ENCODE measurements around the gene USP1.

Gene USP1, protein sequence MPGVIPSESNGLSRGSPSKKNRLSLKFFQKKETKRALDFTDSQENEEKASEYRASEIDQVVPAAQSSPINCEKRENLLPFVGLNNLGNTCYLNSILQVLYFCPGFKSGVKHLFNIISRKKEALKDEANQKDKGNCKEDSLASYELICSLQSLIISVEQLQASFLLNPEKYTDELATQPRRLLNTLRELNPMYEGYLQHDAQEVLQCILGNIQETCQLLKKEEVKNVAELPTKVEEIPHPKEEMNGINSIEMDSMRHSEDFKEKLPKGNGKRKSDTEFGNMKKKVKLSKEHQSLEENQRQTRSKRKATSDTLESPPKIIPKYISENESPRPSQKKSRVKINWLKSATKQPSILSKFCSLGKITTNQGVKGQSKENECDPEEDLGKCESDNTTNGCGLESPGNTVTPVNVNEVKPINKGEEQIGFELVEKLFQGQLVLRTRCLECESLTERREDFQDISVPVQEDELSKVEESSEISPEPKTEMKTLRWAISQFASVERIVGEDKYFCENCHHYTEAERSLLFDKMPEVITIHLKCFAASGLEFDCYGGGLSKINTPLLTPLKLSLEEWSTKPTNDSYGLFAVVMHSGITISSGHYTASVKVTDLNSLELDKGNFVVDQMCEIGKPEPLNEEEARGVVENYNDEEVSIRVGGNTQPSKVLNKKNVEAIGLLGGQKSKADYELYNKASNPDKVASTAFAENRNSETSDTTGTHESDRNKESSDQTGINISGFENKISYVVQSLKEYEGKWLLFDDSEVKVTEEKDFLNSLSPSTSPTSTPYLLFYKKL

DNA sequence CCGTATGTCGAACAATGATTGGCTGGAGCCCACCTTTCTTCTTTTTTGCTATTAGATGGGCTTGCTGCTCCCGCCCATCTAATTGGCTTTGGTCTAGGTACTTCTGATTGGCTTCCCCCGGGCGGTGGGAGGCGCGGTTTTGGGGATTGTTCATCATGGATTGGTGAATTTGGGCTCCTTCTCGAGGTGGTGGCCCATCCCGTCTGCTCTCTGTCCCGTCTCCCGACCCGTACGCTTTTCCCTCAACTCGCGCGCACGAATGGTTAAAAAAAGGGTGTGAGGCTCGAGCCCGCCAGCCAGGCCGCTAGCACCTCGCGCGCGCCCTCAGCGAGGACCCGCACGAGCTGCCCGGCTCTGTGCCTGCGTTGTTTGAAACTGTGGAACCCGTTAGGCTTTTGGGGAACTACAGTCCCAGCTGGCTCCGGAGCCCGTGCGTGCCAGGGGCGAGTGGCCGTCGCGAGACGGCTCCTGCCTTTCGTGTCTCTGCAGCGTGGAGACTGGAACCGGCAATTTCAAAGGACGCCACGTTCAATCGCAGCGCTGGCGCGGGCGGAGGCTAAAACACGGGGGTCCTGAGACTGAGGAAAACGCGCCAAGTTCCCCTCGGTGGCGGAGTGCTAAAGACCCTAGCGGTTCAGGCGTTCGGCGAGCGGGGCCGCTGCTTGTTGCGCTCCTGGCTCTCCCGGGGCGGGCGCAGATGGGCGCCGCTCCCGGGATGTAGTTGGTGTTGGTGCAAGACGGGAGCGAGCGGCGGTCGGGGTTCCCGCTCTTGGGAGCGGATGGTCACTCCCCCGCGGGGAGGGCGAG, at the start of gene USP1:
Gene USP1 (plus strand): TSS at position 584 of the 807 bp plus-strand sequence. CDS start 2,819 bp downstream, outside the sequence.
- ATAC-seq (peak; percentile 92), DNase-seq (peak; percentile 94)
- peaks cover 3% of the 10 kb centered on the region for H3K9me3 Mint-ChIP-seq
- H3K27me3 Mint-ChIP-seq, result no peaks in the 10 kb centered on the region
- peak within 1 kb of the TSS; percentile 90 for H3K4me3 Mint-ChIP-seq
- H3K27ac Mint-ChIP-seq, result peak within 1 kb of the TSS; percentile 100
- H3K4me1 Mint-ChIP-seq, result peaks cover 46% of the 10 kb centered on the region
- peaks cover 27% of the 10 kb centered on the region for H3K36me3 Mint-ChIP-seq (ENCODE audit: low read depth)

DNA sequence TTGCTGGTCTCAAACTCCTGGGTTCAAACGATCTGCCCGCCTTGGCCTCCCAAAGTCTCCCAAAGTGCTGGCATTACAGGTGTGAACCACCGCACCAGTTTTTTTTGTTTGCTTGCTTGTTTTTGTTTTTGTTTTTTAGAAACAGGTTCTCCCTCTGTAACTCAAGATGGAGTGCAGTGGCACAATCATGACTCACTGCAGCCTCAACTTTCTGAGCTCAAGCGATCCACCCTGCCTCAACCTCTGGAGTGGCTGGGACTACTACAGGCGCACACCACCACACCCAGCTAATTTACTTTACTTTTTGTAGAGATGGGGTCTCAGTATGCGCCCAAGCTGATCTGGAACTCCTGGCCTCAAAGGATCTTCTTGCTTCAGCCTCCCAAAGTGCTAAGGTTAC, 47.3 kb upstream of the USP1 start:
- H3K4me1 Mint-ChIP-seq, result no peaks in the 10 kb centered on the region
- ATAC-seq, result no peak
- H3K9me3 Mint-ChIP-seq, result no peaks in the 10 kb centered on the region
- no peak for DNase-seq
- H3K27ac Mint-ChIP-seq, result no peak overlapping the region
- H3K4me3 Mint-ChIP-seq, result no peak overlapping the region
- peaks cover 4% of the 10 kb centered on the region for H3K27me3 Mint-ChIP-seq
- no peaks in the 10 kb centered on the region for H3K36me3 Mint-ChIP-seq (ENCODE audit: low read depth)

DNA sequence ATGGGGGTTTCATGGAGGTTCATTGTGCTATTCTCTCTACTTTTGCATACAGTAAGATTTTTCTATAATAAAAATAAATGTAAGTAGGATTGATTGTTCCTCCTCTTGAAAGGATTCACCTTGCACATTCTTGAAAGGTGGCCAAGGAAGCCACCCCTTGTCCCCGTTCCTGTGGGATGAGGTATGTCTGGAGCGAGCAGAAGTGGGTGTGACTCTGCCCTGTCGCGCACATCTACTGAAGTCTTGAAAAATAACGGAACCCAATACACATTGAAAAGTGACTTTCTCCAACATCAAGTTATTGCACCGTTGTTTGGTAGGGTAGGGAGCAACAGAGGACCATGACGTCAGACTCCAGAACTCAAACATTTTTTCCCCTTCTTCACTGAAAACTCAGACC, 46.8 kb upstream of the USP1 start:
- Mint-ChIP-seq H3K9me3 (no peaks in the 10 kb centered on the region), H3K36me3 (ENCODE audit: low read depth) (no peaks in the 10 kb centered on the region), H3K27ac (no peak overlapping the region), H3K4me1 (no peaks in the 10 kb centered on the region), H3K4me3 (no peak overlapping the region), H3K27me3 (peaks cover 4% of the 10 kb centered on the region)
- DNase-seq, result no peak
- ATAC-seq, result no peak

DNA sequence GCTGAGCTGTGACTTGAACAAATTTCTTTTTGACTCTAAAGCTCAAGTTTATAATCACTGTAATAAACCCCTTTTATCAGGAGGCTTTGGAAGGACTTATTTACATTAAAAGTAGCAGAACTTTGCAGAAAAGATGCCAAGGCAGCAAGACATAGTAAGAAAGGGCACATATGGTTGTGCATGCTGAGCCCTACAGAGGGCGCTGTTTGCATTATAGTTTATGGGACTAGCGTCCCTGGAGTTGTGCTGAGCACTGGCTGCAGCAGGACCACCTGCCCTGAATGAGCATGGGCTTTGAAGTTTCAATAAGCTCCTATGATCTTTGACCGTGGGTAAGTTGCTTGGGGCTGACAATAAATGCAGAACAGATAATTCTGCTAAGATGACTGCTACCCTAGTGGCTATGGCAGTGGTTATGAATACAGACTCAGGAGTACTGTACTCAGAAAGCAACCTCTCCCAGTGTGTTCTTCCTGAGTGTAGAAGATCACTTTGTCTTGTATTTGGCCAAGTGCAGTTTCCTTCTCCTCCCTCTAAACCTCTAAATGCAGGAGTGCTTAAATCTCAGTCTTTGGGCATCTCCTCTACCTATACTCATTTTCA, 45.4 kb upstream of the USP1 start:
- H3K27ac Mint-ChIP-seq, result no peak overlapping the region
- no peaks in the 10 kb centered on the region for H3K9me3 Mint-ChIP-seq
- peak; percentile 54 for ATAC-seq
- no peaks in the 10 kb centered on the region for H3K36me3 Mint-ChIP-seq (ENCODE audit: low read depth)
- H3K4me3 Mint-ChIP-seq, result no peak overlapping the region
- peak; percentile 17 for DNase-seq
- peaks cover 4% of the 10 kb centered on the region for H3K27me3 Mint-ChIP-seq
- no peaks in the 10 kb centered on the region for H3K4me1 Mint-ChIP-seq

DNA sequence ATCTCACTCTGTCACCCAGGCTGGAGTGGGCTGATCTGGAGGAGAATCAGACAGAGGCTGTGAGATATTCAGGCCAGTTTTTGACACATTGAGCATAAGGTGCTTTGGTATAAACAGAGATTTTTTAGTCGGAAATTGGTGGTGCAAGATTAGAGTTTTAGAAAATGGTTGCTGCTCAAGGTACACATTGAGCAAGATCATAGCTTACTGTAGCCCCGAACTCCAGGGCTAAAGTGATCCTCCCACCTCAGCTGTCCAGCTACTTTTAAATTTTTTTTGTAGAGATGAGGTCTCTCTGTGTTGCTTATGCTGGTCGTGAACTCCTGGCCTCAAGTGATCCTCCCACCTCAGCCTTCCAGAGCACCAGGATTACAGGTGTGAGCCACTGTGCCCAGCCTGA, 43.9 kb upstream of the USP1 start:
- Mint-ChIP-seq H3K27me3 (peaks cover 2% of the 10 kb centered on the region), H3K36me3 (ENCODE audit: low read depth) (no peaks in the 10 kb centered on the region), H3K9me3 (no peaks in the 10 kb centered on the region), H3K27ac (no peak overlapping the region), H3K4me3 (no peak overlapping the region), H3K4me1 (no peaks in the 10 kb centered on the region)
- DNase-seq, result no peak
- no peak for ATAC-seq

DNA sequence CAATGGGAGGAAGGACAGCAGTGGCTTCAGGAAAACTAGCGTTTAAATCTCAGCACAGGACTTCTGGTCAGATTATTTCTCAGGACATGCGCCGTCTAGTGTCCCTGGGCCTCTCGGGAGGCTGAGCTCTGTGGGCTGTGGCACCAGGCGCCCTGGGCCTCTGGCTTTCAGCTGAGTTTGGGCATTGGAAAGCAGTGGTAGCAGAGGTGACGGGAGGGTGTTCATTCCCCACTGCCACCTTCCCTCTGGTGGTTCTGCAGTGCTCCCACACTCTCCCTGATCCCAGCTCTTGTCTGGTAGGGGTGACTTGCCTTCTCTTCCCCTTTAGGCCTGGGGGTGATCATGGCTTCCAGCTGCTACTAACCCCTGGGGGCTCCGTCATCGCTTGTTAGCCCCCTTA, 42.2 kb upstream of the USP1 start:
- H3K27ac Mint-ChIP-seq, result no peak overlapping the region
- DNase-seq (no peak), ATAC-seq (peak; percentile 24)
- H3K4me1 Mint-ChIP-seq, result no peaks in the 10 kb centered on the region
- peaks cover 2% of the 10 kb centered on the region for H3K27me3 Mint-ChIP-seq
- H3K36me3 Mint-ChIP-seq (ENCODE audit: low read depth), result no peaks in the 10 kb centered on the region
- no peaks in the 10 kb centered on the region for H3K9me3 Mint-ChIP-seq
- H3K4me3 Mint-ChIP-seq, result no peak overlapping the region

DNA sequence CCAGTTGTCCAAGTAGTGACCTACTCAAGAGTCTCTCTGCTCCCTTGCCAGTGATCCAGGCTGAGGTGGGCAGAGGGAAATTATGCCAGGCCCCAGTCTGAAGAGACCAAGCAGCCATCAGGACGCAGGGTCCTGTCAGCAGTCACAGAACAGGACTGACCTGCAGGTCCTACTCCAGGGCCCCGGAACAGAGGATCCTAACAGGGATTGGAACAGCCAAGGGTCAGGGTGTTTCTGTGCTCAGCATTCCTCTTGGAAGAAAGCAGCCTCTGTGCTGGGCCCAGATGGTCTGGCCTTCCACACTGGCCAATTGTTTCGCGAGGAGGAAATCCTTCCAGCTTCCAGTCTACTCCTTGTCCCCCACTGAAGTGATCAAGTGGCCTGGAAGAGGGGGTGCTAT, 41.6 kb upstream of the USP1 start:
- ATAC-seq, result no peak
- Mint-ChIP-seq H3K36me3 (ENCODE audit: low read depth) (no peaks in the 10 kb centered on the region), H3K27me3 (no peaks in the 10 kb centered on the region), H3K4me3 (no peak overlapping the region), H3K9me3 (no peaks in the 10 kb centered on the region), H3K4me1 (no peaks in the 10 kb centered on the region), H3K27ac (no peak overlapping the region)
- DNase-seq, result no peak

DNA sequence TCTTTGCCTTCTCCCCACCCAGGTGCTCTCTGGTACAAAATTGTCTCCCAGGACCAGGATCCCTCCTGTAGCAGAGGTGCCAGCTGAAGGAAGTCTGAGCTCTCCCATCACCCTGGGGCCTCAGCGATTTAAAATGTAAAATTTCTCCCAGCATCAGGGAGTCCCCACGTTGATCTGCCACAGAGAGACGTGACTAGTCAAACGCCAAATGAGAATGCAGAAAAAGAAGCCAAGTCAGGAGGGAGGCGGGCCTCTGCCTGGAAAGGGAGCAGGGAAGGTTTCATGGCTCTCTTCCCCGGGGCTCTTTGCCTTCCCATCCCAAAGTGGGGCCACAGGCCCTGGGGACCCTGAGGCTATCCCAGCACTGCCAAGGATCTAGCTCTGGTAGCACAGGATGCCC, 40.0 kb upstream of the USP1 start:
- DNase-seq, result no peak
- no peak for ATAC-seq
- H3K36me3 Mint-ChIP-seq (ENCODE audit: low read depth), result no peaks in the 10 kb centered on the region
- no peaks in the 10 kb centered on the region for H3K9me3 Mint-ChIP-seq
- no peak overlapping the region for H3K4me3 Mint-ChIP-seq
- no peaks in the 10 kb centered on the region for H3K27me3 Mint-ChIP-seq
- H3K27ac Mint-ChIP-seq, result no peak overlapping the region
- no peaks in the 10 kb centered on the region for H3K4me1 Mint-ChIP-seq

DNA sequence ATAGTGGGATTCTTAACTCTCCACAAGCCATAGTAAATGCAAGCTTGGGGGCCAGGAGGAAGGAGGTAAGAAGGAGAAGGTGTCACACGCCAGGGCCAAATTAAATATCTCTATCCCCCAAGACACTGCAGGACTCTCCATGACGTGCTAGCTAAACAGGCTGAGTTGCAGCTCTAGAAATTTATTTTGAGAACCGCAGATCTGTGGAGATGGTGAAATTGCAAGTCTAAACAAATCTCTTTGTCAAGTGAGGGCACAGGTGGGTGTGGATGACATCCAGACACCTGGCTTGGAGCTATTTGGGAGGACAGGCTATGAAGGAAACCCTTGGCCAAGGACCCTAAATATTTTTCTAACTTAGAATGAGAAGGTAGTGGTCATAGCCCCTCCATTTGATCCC, 39.5 kb upstream of the USP1 start:
- no peaks in the 10 kb centered on the region for H3K36me3 Mint-ChIP-seq (ENCODE audit: low read depth)
- H3K4me3 Mint-ChIP-seq, result no peak overlapping the region
- no peaks in the 10 kb centered on the region for H3K4me1 Mint-ChIP-seq
- H3K27me3 Mint-ChIP-seq, result no peaks in the 10 kb centered on the region
- DNase-seq (no peak), ATAC-seq (no peak)
- no peaks in the 10 kb centered on the region for H3K9me3 Mint-ChIP-seq
- no peak overlapping the region for H3K27ac Mint-ChIP-seq

DNA sequence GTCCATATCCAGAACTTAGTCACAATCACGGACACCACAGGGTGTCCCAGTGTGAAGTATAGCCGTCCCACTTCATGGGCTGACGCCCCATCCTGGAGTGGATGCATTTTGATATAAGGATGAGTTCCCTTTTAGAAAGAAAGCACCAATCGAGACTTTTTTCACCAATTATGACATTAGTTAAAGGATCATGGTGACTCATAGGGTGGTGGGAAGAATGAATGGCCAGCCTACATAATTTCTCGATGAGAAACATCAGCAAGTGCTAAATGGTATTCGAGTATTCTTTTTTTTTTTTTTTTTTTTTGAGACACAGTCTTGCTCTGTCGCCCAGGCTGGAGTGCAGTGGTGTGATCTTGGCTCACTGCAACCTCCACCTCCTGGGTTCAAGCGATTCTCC, 38.5 kb upstream of the USP1 start:
- Mint-ChIP-seq H3K27me3 (no peaks in the 10 kb centered on the region), H3K4me1 (no peaks in the 10 kb centered on the region), H3K27ac (no peak overlapping the region), H3K36me3 (ENCODE audit: low read depth) (no peaks in the 10 kb centered on the region), H3K9me3 (no peaks in the 10 kb centered on the region), H3K4me3 (no peak overlapping the region)
- ATAC-seq, result no peak
- DNase-seq, result no peak

DNA sequence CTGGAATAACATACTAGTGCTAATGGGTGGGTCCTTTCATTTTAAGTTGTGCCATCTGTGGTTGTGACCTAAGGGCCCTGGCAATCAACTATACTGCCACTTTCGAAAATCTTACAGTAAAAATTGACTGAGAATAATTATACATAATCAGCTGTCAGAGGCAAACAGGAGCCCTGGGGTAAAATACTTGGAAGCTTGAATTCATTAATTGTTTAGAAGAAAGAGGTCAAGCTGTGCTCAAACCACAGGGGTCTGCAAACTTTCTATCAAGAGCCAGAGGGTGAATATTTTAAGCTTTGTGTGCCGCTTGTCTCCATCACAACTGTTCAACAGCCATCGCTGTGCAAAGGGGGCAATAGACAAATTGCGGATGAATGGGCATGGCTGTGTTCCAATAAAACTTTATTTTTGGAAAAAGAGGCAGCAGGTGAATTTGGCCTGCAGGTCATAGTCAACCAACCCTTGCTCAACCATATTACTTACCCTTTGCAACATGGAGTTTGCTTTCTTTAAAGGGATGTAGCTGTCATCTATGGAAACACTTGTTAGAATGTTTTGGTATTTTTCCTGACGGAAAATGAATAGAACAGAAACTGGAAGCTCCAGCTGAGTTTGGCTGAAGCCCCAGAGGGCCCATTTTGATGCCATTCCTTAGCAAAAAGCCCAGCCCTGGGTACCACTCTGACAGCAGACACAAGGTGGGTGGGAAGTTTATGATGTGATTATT, 35.7 kb upstream of the USP1 start:
- Mint-ChIP-seq H3K36me3 (ENCODE audit: low read depth) (no peaks in the 10 kb centered on the region), H3K4me1 (no peaks in the 10 kb centered on the region), H3K27ac (no peak overlapping the region), H3K27me3 (no peaks in the 10 kb centered on the region), H3K9me3 (no peaks in the 10 kb centered on the region), H3K4me3 (no peak overlapping the region)
- no peak for ATAC-seq
- no peak for DNase-seq

DNA sequence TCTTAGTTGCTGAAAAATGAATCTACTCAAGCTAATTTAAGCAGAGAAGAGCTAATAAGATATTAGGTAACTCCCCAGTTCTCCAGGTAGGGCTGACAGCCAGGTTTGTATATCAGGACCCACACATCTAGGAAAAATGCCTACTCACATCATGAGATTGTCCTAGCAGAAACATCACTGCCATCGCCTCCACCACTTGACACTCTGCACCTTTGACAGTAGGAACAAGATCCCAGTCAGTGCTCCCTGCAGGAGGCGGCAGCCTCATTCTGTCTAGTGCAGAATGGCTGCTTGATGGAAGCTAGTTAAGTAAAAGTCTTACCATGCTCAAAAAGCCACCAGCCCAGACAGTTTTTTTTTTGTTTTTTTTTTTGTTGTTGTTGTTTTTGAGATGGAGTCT, 31.6 kb upstream of the USP1 start:
- Mint-ChIP-seq H3K27me3 (no peaks in the 10 kb centered on the region), H3K27ac (no peak overlapping the region), H3K36me3 (ENCODE audit: low read depth) (no peaks in the 10 kb centered on the region), H3K4me3 (no peak overlapping the region), H3K9me3 (no peaks in the 10 kb centered on the region), H3K4me1 (no peaks in the 10 kb centered on the region)
- ATAC-seq (no peak), DNase-seq (no peak)

DNA sequence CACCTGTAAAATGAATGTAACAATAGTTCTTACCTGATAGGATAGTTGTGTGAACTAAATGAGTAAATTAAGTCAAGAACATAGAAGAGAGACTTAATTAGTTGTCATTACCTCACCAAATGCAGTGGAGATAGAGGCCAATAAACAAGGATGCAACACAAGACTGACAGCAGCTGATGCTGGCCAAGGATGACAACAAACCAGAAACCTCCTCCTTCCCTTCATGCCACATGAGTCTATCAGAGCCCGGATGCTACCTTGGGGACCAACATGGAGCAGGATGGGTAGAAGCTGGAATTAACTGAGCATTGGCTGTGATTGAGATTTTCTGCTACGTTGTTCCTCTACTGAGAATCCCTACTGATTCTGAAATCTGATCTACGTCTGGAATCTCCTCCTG, 30.3 kb upstream of the USP1 start:
- Mint-ChIP-seq H3K27ac (no peak overlapping the region), H3K9me3 (no peaks in the 10 kb centered on the region), H3K4me1 (no peaks in the 10 kb centered on the region), H3K27me3 (no peaks in the 10 kb centered on the region), H3K4me3 (no peak overlapping the region), H3K36me3 (ENCODE audit: low read depth) (no peaks in the 10 kb centered on the region)
- DNase-seq, result no peak
- no peak for ATAC-seq

All from activated naive CD8-positive, alpha-beta T cell treated with anti-CD3 and anti-CD28 coated beads, Interleukin-2, amount 50 U/mL, for 24 hours (primary cell).